Trophoblast cell (in vitro differentiated cells and primary cell): ENCODE data around the gene CTSE.

ENCODE experiments used
- DNase-seq, 2 donors: peaks; one replicate each; pipeline ENCODE4 v3.0.0-alpha.2; 2016
- H2AFZ ChIP-seq: 2 replicates; pipeline ENCODE4 v1.6.1; 2013; ENCODE audit warnings: low read length, moderate library complexity, mild to moderate bottlenecking; ENCODE audit not compliant: insufficient read depth, poor library complexity
- H2AK5ac ChIP-seq: 2 replicates; pipeline ENCODE4 v1.6.1; 2013; ENCODE audit warnings: mild to moderate bottlenecking, low read length
- H2BK120ac ChIP-seq: 2 replicates; pipeline ENCODE4 v1.6.1; 2013; ENCODE audit warnings: low read length, mild to moderate bottlenecking, moderate library complexity; ENCODE audit not compliant: insufficient read depth, poor library complexity
- H2BK12ac ChIP-seq: 2 replicates; pipeline ENCODE4 v1.6.1; 2013; ENCODE audit warnings: mild to moderate bottlenecking, low read length, moderate library complexity
- H2BK5ac ChIP-seq: 2 replicates; pipeline ENCODE4 v1.6.1; 2013; ENCODE audit warnings: low read length, low read depth, moderate library complexity, mild to moderate bottlenecking; ENCODE audit not compliant: poor library complexity
- H3K14ac ChIP-seq: 2 replicates; pipeline ENCODE4 v1.6.1; 2013; ENCODE audit warnings: mild to moderate bottlenecking, low read length
- H3K18ac ChIP-seq: 2 replicates; pipeline ENCODE4 v1.6.1; 2013; ENCODE audit warnings: mild to moderate bottlenecking, low read length
- H3K23ac ChIP-seq: 2 replicates; pipeline ENCODE4 v1.6.1; 2013; ENCODE audit warnings: low read length
- H3K27ac ChIP-seq: 2 replicates; pipeline ENCODE4 v1.5.1; 2013; ENCODE audit warnings: low read depth, mild to moderate bottlenecking, inconsistent platforms, low read length, moderate library complexity
- H3K27me3 ChIP-seq: 2 replicates; pipeline ENCODE4 v1.6.1; 2013; ENCODE audit warnings: inconsistent platforms, mild to moderate bottlenecking, low read length, moderate library complexity; ENCODE audit not compliant: insufficient read depth
- H3K36me3 ChIP-seq, 2 experiments: 1 replicate in 1 of 2; 2 replicates in 1 of 2; pipeline ENCODE4 v1.6.1; 2013; ENCODE audit warnings: low read length in 2 of 2, mild to moderate bottlenecking in 2 of 2, moderate library complexity in 1 of 2; ENCODE audit not compliant: insufficient read depth in 2 of 2, control insufficient read depth in 1 of 2
- H3K4ac ChIP-seq: 2 replicates; pipeline ENCODE4 v1.6.1; 2013; ENCODE audit warnings: low read depth, mild to moderate bottlenecking, low read length, moderate library complexity
- H3K4me1 ChIP-seq, 2 experiments: 1 replicate in 1 of 2; 2 replicates in 1 of 2; pipeline ENCODE4 v1.6.1; 2013; ENCODE audit warnings: low read length in 2 of 2, mild to moderate bottlenecking in 2 of 2, moderate library complexity in 1 of 2; ENCODE audit not compliant: insufficient read depth in 2 of 2, control insufficient read depth in 1 of 2
- H3K4me2 ChIP-seq: 2 replicates; pipeline ENCODE4 v1.6.1; 2013; ENCODE audit warnings: inconsistent platforms, mild to moderate bottlenecking, low read length, moderate library complexity
- H3K4me3 ChIP-seq: 2 replicates; pipeline ENCODE4 v1.5.1; 2013; ENCODE audit warnings: mild to moderate bottlenecking, low read depth, low read length, inconsistent platforms
- H3K79me1 ChIP-seq: one replicate; pipeline ENCODE4 v1.6.1; 2013; ENCODE audit warnings: low read length
- H3K79me2 ChIP-seq: 2 replicates; pipeline ENCODE4 v1.6.1; 2013; ENCODE audit warnings: low read length, mild to moderate bottlenecking; ENCODE audit not compliant: control insufficient read depth, insufficient read depth, poor library complexity
- H3K9ac ChIP-seq: 2 replicates; pipeline ENCODE4 v1.6.1; 2013; ENCODE audit warnings: mild to moderate bottlenecking, low read length
- H3K9me3 ChIP-seq: 2 replicates; pipeline ENCODE4 v1.6.1; 2013; ENCODE audit warnings: low read depth, mild to moderate bottlenecking, control low read depth, inconsistent platforms, low read length; ENCODE audit not compliant: insufficient read depth
- H4K12ac ChIP-seq: 2 replicates; pipeline ENCODE4 v1.6.1; 2013; ENCODE audit warnings: low read depth, mild to moderate bottlenecking, low read length, moderate library complexity
- H4K8ac ChIP-seq: 2 replicates; pipeline ENCODE4 v1.6.1; 2013; ENCODE audit warnings: low read depth, mild to moderate bottlenecking, low read length, moderate library complexity
- H4K91ac ChIP-seq: one replicate; pipeline ENCODE4 v1.6.1; 2013; ENCODE audit warnings: low read depth, mild to moderate bottlenecking, low read length, moderate library complexity
- WGBS: extraction: QIAGEN DNeasy Blood & Tissue Kit; methylation state at CpG from one replicate; pipeline ENCODE4 v1.1.7; 2013; ENCODE audit warnings: missing lambda C conversion rate; ENCODE audit not compliant: insufficient read length, insufficient coverage; ENCODE audit errors: extremely low coverage; 5-methylcytosine and 5-hydroxymethylcytosine counted together

CTSE gene

GRCh38 chr1:206021008-206021625 lies 2.6 kb downstream of the CTSE start:
- Histone ChIP-seq H4K8ac (no peak overlapping the region), H3K9ac (no peak overlapping the region), H3K79me1 (peaks cover 2% of the 10 kb centered on the region), H3K79me2 (no peaks in the 10 kb centered on the region), H3K23ac (no peak overlapping the region), H2BK5ac (no peak overlapping the region), H3K14ac (no peak overlapping the region), H4K12ac (no peak overlapping the region), H3K9me3 (peaks cover 3% of the 10 kb centered on the region), H3K4ac (no peak overlapping the region), H3K27me3 (no peaks in the 10 kb centered on the region), H4K91ac (no peak overlapping the region), H3K18ac (no peak overlapping the region), H2BK12ac (no peak overlapping the region), H3K27ac (no peak overlapping the region), H3K4me1 (peaks cover 6 to 11% of the 10 kb centered on the region in 2 experiments), H2AFZ (no peak overlapping the region), H3K36me3 (no peaks in the 10 kb centered on the region), H2BK120ac (no peak overlapping the region), H3K4me3 (no peak overlapping the region), H3K4me2 (no peak overlapping the region), H2AK5ac (no peak overlapping the region)
- DNase-seq = peak in 1 of 2 donors; percentile 30
- no CpG with 5 or more reads among the region's 9 CpGs for WGBS

GRCh38 chr1:206020393-206021007 lies 3.2 kb downstream of the CTSE start:
- no peak overlapping the region for H3K27ac ChIP-seq
- no CpG with 5 or more reads among the region's 4 CpGs for WGBS

GRCh38 chr1:206015071-206015470 lies 8.6 kb downstream of the CTSE start:
- DNase-seq = no peak
- H3K9ac ChIP-seq = no peak overlapping the region
- no peak overlapping the region for H3K4ac ChIP-seq
- no peak overlapping the region for H3K18ac ChIP-seq
- no peak overlapping the region for H4K8ac ChIP-seq
- H2BK5ac ChIP-seq = no peak overlapping the region
- no peak overlapping the region for H3K23ac ChIP-seq
- H3K79me1 ChIP-seq = peaks cover 6% of the 10 kb centered on the region
- peaks cover 7% of the 10 kb centered on the region for H3K9me3 ChIP-seq
- H3K4me3 ChIP-seq = no peak overlapping the region
- H3K27me3 ChIP-seq = no peaks in the 10 kb centered on the region
- no peaks in the 10 kb centered on the region for H3K79me2 ChIP-seq
- H3K36me3 ChIP-seq = no peaks in the 10 kb centered on the region
- no peak overlapping the region for H3K4me2 ChIP-seq
- H2BK12ac ChIP-seq = no peak overlapping the region
- no CpG with 5 or more reads among the region's 1 CpG for WGBS
- no peak overlapping the region for H4K91ac ChIP-seq
- no peak overlapping the region for H4K12ac ChIP-seq
- H2AFZ ChIP-seq = no peak overlapping the region
- H3K4me1 ChIP-seq = peaks cover 0 to 7% of the 10 kb centered on the region in 2 experiments
- no peak overlapping the region for H3K27ac ChIP-seq
- H2BK120ac ChIP-seq = no peak overlapping the region
- H2AK5ac ChIP-seq = no peak overlapping the region
- no peak overlapping the region for H3K14ac ChIP-seq

More at GRCh38 chr1:206020393-206021007, 3.2 kb downstream of the CTSE start:
- H3K4ac ChIP-seq = no peak overlapping the region
- H3K4me3 ChIP-seq = no peak overlapping the region
- H3K23ac ChIP-seq = no peak overlapping the region
- no peak overlapping the region for H2BK12ac ChIP-seq
- DNase-seq = no peak
- H3K4me1 ChIP-seq = peaks cover 6 to 11% of the 10 kb centered on the region in 2 experiments
- no peak overlapping the region for H3K14ac ChIP-seq
- no peak overlapping the region for H2BK120ac ChIP-seq
- no peaks in the 10 kb centered on the region for H3K79me2 ChIP-seq
- H2AFZ ChIP-seq = no peak overlapping the region
- H3K36me3 ChIP-seq = no peaks in the 10 kb centered on the region
- no peaks in the 10 kb centered on the region for H3K27me3 ChIP-seq
- H4K8ac ChIP-seq = no peak overlapping the region
- no peak overlapping the region for H3K18ac ChIP-seq
- no peak overlapping the region for H2AK5ac ChIP-seq
- peaks cover 2% of the 10 kb centered on the region for H3K79me1 ChIP-seq
- H3K4me2 ChIP-seq = no peak overlapping the region
- no peak overlapping the region for H2BK5ac ChIP-seq
- no peak overlapping the region for H4K91ac ChIP-seq
- H3K9ac ChIP-seq = no peak overlapping the region
- H4K12ac ChIP-seq = no peak overlapping the region
- peaks cover 3% of the 10 kb centered on the region for H3K9me3 ChIP-seq

GRCh38 chr1:206014601-206015000 lies 9.1 kb downstream of the CTSE start:
- Histone ChIP-seq H3K27ac (no peak overlapping the region), H4K12ac (no peak overlapping the region), H3K4me3 (no peak overlapping the region), H3K9ac (no peak overlapping the region), H3K4ac (no peak overlapping the region), H4K91ac (no peak overlapping the region), H4K8ac (no peak overlapping the region), H3K79me2 (no peaks in the 10 kb centered on the region), H2BK120ac (no peak overlapping the region), H2BK5ac (peak overlapping the region; percentile 23), H2AK5ac (no peak overlapping the region), H3K4me2 (no peak overlapping the region), H3K23ac (no peak overlapping the region), H3K36me3 (no peaks in the 10 kb centered on the region), H3K4me1 (peaks cover 0 to 7% of the 10 kb centered on the region in 2 experiments), H3K9me3 (peaks cover 7% of the 10 kb centered on the region), H2BK12ac (no peak overlapping the region), H3K18ac (no peak overlapping the region), H2AFZ (no peak overlapping the region), H3K27me3 (no peaks in the 10 kb centered on the region), H3K79me1 (peaks cover 6% of the 10 kb centered on the region), H3K14ac (no peak overlapping the region)
- WGBS = no CpG with 5 or more reads among the region's 5 CpGs
- no peak for DNase-seq
